RCC 7860 (cell line): ENCODE data around the gene KIF1A.

Experiments used
- DNase-seq: peaks from one replicate; pipeline ENCODE4 v3.0.0-alpha.2; 2015; ENCODE audit warnings: low spot score
- FAIRE-seq: peaks from 2 replicates; lab custom pipeline; 2012; peaks lifted over from hg19 to GRCh38; lab: Jason Lieb, UNC

KIF1A gene

GRCh38 chr2:240799033-240799820 lies 20.8 kb downstream of the KIF1A start:
- FAIRE-seq (no peak), DNase-seq (no peak)

- FAIRE-seq (no peak), DNase-seq (no peak)
Measured at GRCh38 chr2:240798327-240798905, 21.6 kb downstream of the KIF1A start.

- no peak for FAIRE-seq
- DNase-seq = no peak
Measured at GRCh38 chr2:240797914-240798313, 22.1 kb downstream of the KIF1A start.

- FAIRE-seq = no peak
- no peak for DNase-seq
Measured at GRCh38 chr2:240797500-240797895, 22.5 kb downstream of the KIF1A start.

- no peak for DNase-seq
- no peak for FAIRE-seq
Measured at GRCh38 chr2:240796543-240797499, 23.2 kb downstream of the KIF1A start.

- DNase-seq (no peak), FAIRE-seq (no peak)
Measured at GRCh38 chr2:240795916-240796510, 24.0 kb downstream of the KIF1A start.

GRCh38 chr2:240795454-240795853 lies 24.6 kb downstream of the KIF1A start:
- DNase-seq (no peak), FAIRE-seq (no peak)

GRCh38 chr2:240794178-240794721 lies 25.8 kb downstream of the KIF1A start:
- DNase-seq (no peak), FAIRE-seq (no peak)

GRCh38 chr2:240793313-240794177 lies 26.5 kb downstream of the KIF1A start:
- no peak for FAIRE-seq
- DNase-seq = no peak

- FAIRE-seq = no peak
- DNase-seq = no peak
Measured at GRCh38 chr2:240792629-240793312, 27.2 kb downstream of the KIF1A start.

- FAIRE-seq = no peak
- no peak for DNase-seq
Measured at GRCh38 chr2:240791821-240792628, 28.0 kb downstream of the KIF1A start.

GRCh38 chr2:240791221-240791800 lies 28.7 kb downstream of the KIF1A start:
- DNase-seq (no peak), FAIRE-seq (no peak)

GRCh38 chr2:240790370-240791220 lies 29.4 kb downstream of the KIF1A start:
- FAIRE-seq (no peak), DNase-seq (no peak)

- DNase-seq (no peak), FAIRE-seq (no peak)
Measured at GRCh38 chr2:240789501-240790369, 30.3 kb downstream of the KIF1A start.

GRCh38 chr2:240789051-240789453 lies 31.0 kb downstream of the KIF1A start:
- FAIRE-seq (no peak), DNase-seq (no peak)

GRCh38 chr2:240788482-240788881 lies 31.5 kb downstream of the KIF1A start:
- DNase-seq = no peak

More at GRCh38 chr2:240788482-240788881, 31.5 kb downstream of the KIF1A start:
- FAIRE-seq = no peak
